Kidney (tissue), 14 donors: ENCODE data around the gene LMX1B. TPM values are rescaled to one million over a fixed set of nuclear protein-coding genes. Genes with fewer than 3 reads are reported as not detected.

Experiments
- DNase-seq, 5 donors: peaks; one replicate each; pipeline ENCODE4 v3.0.0-alpha.2; 2013 to 2020
- FAIRE-seq: peaks from 2 replicates; lab custom pipeline; 2012; peaks lifted over from hg19 to GRCh38; lab: Jason Lieb, UNC
- H3K27ac ChIP-seq, 2 donors: one replicate each; pipeline ENCODE4 v1.7.0; 2013; ENCODE audit warnings: low read depth in 2 of 2, low read length in 2 of 2, inconsistent platforms in 1 of 2
- H3K27me3 ChIP-seq: one replicate; pipeline ENCODE4 v1.7.1; 2013; ENCODE audit warnings: low read length, inconsistent platforms; ENCODE audit not compliant: control insufficient read depth, insufficient read depth
- H3K36me3 ChIP-seq, 3 donors: one replicate each; pipeline versions ENCODE4 v1.7.0 to v1.7.1; 2013; ENCODE audit warnings: low read length in 3 of 3, control low read depth in 1 of 3, inconsistent platforms in 1 of 3; ENCODE audit not compliant: insufficient read depth in 3 of 3, control insufficient read depth in 2 of 3
- H3K4me1 ChIP-seq, 3 donors: one replicate each; pipeline versions ENCODE4 v1.7.0 to v1.7.1; 2013; ENCODE audit warnings: low read length in 3 of 3, inconsistent platforms in 1 of 3, low read depth in 1 of 3; ENCODE audit not compliant: control insufficient read depth in 2 of 3, insufficient read depth in 2 of 3
- H3K4me3 ChIP-seq, 3 donors: one replicate each; pipeline versions ENCODE4 v1.7.0 to v1.8.1; 2013; ENCODE audit warnings: low read length in 3 of 3, control low read depth in 1 of 3, inconsistent platforms in 1 of 3
- H3K9ac ChIP-seq, 3 donors: one replicate each; pipeline versions ENCODE4 v1.7.0 to v1.7.1; 2013; ENCODE audit warnings: low read length in 3 of 3, control low read depth in 1 of 3, inconsistent platforms in 1 of 3
- H3K9me3 ChIP-seq, 3 donors: one replicate each; pipeline versions ENCODE4 v1.7.0 to v1.7.1; 2013; ENCODE audit warnings: low read length in 3 of 3, control low read depth in 1 of 3, inconsistent platforms in 1 of 3; ENCODE audit not compliant: control insufficient read depth in 2 of 3, insufficient read depth in 1 of 3
- intact Hi-C: fragments of 100-400 bp; cut with DNase I; formaldehyde crosslinking; loops from one replicate; pipeline ENCODE4 v1.11.1; 2022
- polyA plus RNA-seq: library from polyadenylated mRNA; stranded (reverse); fragments of 350-450 nt; fragmentation: Illumina TruSeq; extraction: RNeasy Lipid Tissue Mini Kit (QIAGEN cat#74804); gene quantifications from one replicate; pipeline ENCODE4 v1.2.3, GENCODE V29; 2014; ENCODE audit warnings: low read depth, low replicate concordance; ENCODE audit not compliant: insufficient read depth
- total RNA-seq: library from RNA; stranded (reverse); fragmentation: NEBNext Ultra II Directional; extraction: Animal tissue kit (Norgen Biotek cat#: 25700); gene quantifications from one replicate; pipeline ENCODE4 v1.2.1, GENCODE V29; 2021
- TF ChIP-seq, protein P1 (sequence below): IDR thresholded peaks from 3 replicates; pipeline ENCODE4 v1.5.1; 2012; ENCODE audit warnings: mild to moderate bottlenecking, moderate library complexity, borderline replicate concordance; ENCODE audit not compliant: insufficient read depth; ENCODE audit errors: extremely low read depth
- donor health status: control.
- donor health status: control.
- donor health status: control.
- donor health status: control.
- donor health status: control.
- donor health status: DM: yes; HTN: yes; CAD: no.
- donor health status: Normal renal cell carcinoma (clear cell type).

Gene LMX1B
- total and polyA plus RNA-seq, 2 donors from 2014 or later = 0.57 to 2.6 TPM

DNA sequence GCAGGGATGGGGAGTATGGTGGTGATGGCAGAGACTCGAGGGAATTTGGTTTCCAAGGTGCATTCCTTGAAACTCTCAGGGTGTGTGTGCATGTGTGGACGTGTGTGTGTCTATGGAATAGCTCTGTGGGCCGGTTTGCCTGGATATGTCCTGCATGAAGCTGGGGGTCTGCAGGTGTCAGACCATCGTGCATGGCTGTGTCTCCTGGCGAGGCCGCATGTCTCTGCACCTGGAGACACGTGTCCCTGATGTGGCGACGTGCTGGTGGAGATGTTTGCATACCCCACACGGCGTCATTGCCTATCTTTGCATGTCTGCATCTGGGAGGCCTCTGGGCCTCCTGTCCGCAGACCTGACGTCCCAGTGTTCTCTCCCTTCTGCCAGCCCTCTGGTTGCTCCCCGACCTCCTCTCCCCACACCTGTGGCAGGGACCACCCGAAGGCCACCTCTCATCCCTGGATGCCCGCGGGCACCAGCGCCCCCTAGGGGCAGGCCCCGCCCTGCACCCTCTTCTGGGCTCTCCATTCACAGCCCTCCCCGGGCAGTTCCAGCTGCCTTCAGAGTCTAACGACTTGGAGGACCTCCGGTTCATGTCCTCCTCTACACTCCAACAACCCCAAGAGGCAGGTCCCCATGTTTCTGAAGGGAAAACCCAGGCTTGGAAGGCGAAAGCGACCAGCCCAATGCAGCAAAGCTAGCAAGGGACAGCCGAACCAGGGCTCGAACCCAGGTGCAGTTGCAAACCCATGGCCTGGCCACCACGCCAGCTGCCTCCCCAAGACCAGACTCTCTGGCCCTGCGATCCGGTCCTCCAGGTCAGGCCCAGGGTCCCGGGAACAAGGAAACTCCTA, 88.6 kb downstream of the LMX1B start:
- peak in 3 of 5 donors; percentile 53 to 72 (median 57) for DNase-seq
- Histone ChIP-seq H3K9ac (no peak overlapping the region), H3K27ac (no peak overlapping the region), H3K9me3 (no peaks in the 10 kb centered on the region), H3K36me3 (no peaks in the 10 kb centered on the region), H3K4me3 (no peak overlapping the region), H3K27me3 (no peaks in the 10 kb centered on the region), H3K4me1 (peaks cover 0 to 4% (median 3%) of the 10 kb centered on the region in 3 donors)
- TF ChIP-seq, protein P1, sequence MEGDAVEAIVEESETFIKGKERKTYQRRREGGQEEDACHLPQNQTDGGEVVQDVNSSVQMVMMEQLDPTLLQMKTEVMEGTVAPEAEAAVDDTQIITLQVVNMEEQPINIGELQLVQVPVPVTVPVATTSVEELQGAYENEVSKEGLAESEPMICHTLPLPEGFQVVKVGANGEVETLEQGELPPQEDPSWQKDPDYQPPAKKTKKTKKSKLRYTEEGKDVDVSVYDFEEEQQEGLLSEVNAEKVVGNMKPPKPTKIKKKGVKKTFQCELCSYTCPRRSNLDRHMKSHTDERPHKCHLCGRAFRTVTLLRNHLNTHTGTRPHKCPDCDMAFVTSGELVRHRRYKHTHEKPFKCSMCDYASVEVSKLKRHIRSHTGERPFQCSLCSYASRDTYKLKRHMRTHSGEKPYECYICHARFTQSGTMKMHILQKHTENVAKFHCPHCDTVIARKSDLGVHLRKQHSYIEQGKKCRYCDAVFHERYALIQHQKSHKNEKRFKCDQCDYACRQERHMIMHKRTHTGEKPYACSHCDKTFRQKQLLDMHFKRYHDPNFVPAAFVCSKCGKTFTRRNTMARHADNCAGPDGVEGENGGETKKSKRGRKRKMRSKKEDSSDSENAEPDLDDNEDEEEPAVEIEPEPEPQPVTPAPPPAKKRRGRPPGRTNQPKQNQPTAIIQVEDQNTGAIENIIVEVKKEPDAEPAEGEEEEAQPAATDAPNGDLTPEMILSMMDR = peak; percentile 30
- no peak for FAIRE-seq
- intact Hi-C loops = no loop called here

DNA sequence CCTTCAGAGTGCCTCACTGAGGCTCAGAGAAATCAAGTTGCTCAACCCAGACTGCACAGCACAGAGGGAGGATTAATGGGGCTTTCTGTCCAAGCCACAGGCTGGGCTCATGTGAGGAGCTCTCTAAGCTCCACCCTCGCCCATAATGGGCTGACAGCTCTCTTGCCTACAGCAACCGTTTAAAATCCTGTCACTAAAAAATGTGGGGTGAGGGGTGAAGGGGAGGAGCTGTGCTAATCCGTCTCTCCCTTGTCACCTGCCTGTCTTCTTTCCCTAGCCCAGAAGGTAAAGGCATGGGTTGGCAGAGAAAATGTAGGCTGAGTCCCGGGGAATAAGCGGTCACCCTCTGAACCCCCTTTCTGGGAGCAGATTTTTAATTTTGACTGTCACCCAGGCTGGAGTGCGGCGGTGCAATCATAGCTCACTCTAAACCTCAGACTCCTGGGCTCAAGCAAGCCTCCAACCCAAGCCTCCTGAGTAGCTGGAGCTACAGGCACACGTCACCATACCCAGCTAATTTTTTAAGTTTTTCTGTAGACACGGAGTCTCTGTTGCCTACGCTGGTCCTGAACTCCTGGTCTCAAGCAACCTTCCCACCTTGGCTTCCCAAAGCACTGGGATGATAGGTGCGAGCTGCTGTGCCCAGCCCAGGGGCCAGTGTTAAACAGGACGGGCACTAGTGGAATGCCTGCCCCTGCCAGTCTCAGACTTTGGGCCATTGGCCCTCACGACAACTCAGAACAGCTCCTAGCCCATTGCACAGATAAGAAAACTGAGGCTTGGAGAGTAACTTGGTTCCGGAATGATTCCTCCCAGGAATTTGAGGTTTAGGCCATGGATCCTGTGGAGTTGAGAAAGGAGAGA, 89.5 kb downstream of the LMX1B start:
- H3K4me3 ChIP-seq = no peak overlapping the region
- H3K36me3 ChIP-seq = no peaks in the 10 kb centered on the region
- FAIRE-seq (no peak), DNase-seq (peak in 3 of 5 donors; percentile 12 to 42 (median 25))
- intact Hi-C loops = no loop called here
- H3K27ac ChIP-seq = no peak overlapping the region
- H3K27me3 ChIP-seq = no peaks in the 10 kb centered on the region
- TF ChIP-seq, protein P1 = no peak
- H3K9ac ChIP-seq = no peak overlapping the region
- no peaks in the 10 kb centered on the region for H3K9me3 ChIP-seq
- peaks cover 0 to 4% (median 3%) of the 10 kb centered on the region in 3 donors for H3K4me1 ChIP-seq

DNA sequence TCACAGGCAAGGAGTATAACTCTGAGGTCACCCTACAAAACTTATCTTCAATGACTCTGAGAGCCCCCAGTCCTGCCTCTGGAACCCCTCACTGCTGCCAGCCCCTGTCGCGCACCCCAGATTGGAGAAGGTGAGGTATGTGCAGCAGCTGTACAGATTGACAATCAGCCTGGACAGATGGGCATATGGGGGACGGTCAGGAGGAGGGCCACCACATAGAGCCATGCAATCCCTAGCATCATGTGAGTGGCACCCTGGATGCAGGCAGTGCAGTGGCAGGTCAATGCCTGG, 90.1 kb downstream of the LMX1B start:
- DNase-seq = peak in 1 of 5 donors; percentile 37
- FAIRE-seq = no peak

More for the DNA sequence above, 90.1 kb downstream of the LMX1B start:
- H3K4me1 ChIP-seq = peaks cover 0 to 4% (median 3%) of the 10 kb centered on the region in 3 donors
- no peaks in the 10 kb centered on the region for H3K36me3 ChIP-seq
- H3K9me3 ChIP-seq = no peaks in the 10 kb centered on the region
- no peak overlapping the region for H3K27ac ChIP-seq
- TF ChIP-seq, protein P1 = no peak
- H3K9ac ChIP-seq = no peak overlapping the region
- intact Hi-C loops = no loop called here
- no peaks in the 10 kb centered on the region for H3K27me3 ChIP-seq
- no peak overlapping the region for H3K4me3 ChIP-seq
